HG03565 (cell line): ENCODE results near the gene EGR2.
"Not testable (repeated sequence)": the region's sequence is repeated elsewhere in the genome, so short reads cannot be mapped to it uniquely, and the experiment has no call there.

Source experiments
- ATAC-seq: cut with Tn5 transposase; IDR thresholded peaks from one replicate; pipeline ENCODE4 v1.9.1; 2021; ENCODE audit warnings: mild to moderate bottlenecking, moderate library complexity; ENCODE audit not compliant: unreplicated experiment

The EGR2 gene

GRCh38 chr10:62795762-62796161 lies 20.4 kb downstream of the EGR2 start:
- ATAC-seq, result no peak

- no peak for ATAC-seq
Observed at GRCh38 chr10:62795100-62795499, 21.1 kb downstream of the EGR2 start.

GRCh38 chr10:62794306-62794705 lies 21.9 kb downstream of the EGR2 start:
- no peak for ATAC-seq

- ATAC-seq, result no peak
Observed at GRCh38 chr10:62792261-62792660, 23.9 kb downstream of the EGR2 start.

DNA sequence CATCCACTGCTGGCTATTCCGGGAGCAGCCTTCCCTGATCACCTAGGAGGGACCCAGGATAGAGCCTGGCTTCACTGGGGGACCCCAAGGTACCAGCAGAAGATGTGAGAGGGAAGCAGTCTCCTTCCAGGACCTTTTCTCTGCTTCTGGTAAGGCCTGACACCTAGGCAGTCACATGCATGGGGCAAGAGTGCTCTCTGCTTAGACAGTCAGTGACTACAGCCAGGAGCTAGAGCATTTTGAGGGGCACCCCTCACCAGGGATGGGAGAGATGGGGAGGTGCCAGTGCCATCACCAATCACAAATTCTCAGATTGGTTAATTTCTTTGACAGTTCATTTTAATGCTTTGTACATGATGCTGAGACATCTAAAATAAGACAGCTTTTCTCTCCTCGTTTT lies 25.6 kb downstream of the EGR2 start:
- ATAC-seq, result no peak

DNA sequence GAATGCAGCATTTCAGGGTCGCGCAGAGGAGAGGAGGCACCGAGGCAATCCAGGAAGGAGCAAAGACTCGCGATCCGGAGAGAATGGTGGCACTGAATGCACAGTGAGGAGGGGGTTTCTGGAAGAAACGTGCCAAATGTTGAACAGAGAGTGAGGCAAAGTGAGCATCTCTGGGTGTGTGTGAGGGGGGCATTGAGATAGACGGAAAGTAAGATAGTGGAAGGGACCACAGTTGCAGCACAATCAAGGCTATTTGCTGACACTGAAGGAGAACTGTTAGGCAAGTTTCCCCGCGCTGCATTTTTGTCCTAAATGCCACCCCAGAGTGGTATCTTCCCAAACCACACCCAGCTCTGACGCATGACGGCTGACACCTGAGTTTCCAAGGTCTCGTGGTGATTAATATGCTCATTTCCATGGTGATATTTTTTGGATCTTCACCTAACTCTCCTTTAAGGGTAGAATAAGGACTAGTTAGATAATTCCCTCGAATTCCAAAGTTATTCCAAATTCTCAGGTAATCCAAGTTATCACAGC lies 26.1 kb downstream of the EGR2 start:
- no peak for ATAC-seq

GRCh38 chr10:62788861-62789467 lies 27.2 kb downstream of the EGR2 start:
- no peak for ATAC-seq

GRCh38 chr10:62788285-62788684 lies 27.9 kb downstream of the EGR2 start:
- ATAC-seq, result not testable (repeated sequence)

DNA sequence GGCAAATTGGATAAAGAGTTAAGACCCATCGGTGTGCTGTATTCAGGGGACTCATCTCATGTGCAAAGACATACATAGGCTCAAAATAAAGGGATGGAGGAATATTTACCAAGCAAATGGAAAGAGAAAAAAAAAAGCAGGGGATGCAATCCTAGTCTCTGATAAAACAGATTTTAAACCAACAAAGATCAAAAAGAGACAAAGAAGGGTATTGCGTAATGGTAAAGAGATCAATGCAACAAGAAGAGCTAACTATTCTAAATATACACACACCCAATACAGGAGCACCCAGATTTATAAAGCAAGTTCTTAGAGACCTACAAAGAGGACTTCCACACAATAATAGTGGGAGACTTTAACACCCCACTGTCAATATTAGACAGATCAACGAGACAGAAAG lies 31.6 kb downstream of the EGR2 start:
- not testable (repeated sequence) for ATAC-seq

DNA sequence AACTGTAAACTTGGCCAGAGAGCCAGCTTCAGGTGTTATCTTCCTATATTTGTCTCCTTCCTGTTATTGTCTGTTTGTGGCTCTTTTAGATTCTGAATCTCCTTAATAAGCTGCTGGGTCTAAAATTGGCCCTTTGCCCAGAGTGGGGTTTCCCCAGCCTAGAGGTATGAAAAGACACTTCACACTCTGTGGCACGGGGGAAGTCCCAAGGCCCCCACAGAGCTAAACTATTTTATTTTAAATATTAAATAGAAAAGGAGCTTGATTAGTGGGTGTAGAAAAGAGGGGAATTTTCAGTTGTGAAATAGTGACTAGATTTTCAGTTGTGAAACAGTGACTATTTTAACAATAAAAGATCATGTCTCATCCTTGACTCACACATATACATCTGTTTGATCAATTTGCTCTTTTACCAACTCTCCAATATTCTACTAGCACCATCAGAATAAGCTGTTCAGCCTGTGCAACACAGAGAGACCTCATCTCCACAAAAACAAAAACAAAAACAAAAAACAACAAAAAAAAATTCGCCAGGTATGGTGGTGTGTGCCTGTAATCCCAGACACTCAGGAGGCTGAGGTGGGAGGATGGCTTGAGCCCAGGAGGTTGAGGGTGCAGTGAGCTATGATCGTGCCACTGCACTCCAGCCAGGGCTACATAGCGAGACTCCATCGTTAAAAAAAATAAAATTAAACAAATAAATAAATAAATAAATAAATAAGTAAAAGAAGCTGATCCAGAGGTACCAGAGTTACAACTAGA lies 36.5 kb downstream of the EGR2 start:
- ATAC-seq, result peak; percentile 87

GRCh38 chr10:62778125-62778524 lies 38.0 kb downstream of the EGR2 start:
- peak; percentile 38 for ATAC-seq

DNA sequence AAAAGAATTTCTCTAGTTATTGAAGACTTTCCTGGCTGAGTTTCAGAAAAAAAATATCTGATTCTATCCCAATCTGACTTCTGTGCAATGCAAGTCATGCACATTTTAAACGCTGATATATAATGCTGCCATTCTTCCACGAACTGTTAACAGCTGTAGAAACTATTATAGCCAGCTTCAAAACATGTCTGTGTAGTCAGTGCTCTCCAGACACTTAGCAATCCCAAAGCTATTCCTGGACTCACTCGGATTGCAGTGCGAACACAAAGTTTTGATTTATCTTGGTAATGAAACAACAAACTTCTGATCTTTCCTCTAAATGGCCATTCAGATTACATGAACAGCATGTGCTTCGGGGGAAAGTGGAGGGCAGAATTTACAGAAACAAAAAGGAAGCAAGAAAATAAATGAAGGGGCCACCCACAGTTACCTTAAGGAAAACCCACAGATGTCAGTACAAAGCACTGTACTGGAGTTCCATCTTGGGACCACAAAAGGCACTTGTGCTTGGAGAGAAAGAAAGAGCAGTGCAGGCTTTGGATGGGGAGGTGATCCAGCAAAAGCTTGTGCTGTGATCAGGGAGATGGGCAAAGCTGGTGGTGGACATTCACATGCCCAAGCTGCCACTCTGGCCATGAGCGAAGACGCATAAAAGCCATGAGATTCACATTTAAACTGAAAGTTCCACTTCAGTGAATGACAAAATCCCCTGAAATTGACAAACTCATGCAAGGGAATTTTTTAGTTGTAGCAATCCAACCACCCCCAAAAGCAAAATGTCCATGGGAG lies 43.8 kb downstream of the EGR2 start:
- ATAC-seq, result no peak

DNA sequence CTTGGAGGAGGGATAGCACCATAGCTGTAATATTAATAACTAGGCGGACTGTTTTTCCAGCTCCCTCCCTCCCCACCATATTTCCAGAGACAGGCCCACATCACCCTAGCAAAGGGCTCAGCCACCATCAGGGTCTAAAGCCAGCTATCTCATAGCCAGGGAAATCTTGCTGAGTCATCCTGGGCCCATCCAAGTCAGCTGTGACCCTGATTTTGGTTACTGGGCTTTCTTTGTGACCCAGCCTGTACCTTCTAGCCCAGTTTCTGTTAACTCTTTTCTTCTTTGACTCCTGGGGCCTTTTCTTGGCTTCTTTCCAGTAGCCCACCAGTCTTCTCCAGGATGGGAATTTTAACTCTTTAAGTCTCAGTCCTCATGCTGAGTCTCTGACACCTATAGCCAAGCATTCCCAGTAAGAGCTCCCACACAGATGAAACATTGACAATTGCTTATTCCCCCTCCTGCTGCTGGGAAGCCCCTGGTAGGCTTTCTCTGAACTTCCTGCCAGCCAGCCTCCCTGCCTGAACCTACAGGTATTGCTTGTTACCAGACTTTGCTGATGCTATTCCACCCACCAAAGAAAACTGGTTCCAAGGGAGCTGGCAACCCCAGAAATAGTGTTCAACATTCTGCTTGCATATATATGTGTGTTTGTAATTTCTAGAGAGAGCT lies 46.5 kb downstream of the EGR2 start:
- peak; percentile 55 for ATAC-seq

- no peak for ATAC-seq
Observed at GRCh38 chr10:62766386-62766785, 49.8 kb downstream of the EGR2 start.

GRCh38 chr10:62765726-62766125 lies 50.4 kb downstream of the EGR2 start:
- ATAC-seq, result no peak

- ATAC-seq, result no peak
Observed at GRCh38 chr10:62764011-62764410, 52.2 kb downstream of the EGR2 start.

DNA sequence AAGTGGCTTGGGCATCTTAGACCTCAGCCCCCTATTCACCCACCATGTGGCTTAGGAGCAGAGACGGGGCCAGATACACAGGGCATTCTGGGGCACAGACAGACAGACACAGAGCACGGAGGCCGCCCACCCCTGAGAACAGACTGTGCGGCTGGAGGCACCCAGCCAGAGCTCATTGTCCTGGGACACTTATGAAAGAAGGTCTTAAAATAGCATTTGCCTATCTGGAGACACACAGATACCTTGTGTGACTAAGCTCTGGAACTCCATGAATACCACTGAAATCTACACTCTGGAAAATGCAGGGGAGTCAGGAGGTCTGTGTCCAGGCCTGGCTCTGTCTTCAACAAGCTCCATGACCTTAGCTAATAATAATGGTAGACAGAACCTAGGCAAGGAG lies 53.0 kb downstream of the EGR2 start:
- no peak for ATAC-seq
